HG03060 (cell line): Measurements from ENCODE around the gene CLCN6.

Experiments used
- ATAC-seq: cut with Tn5 transposase; IDR thresholded peaks from one replicate; pipeline ENCODE4 v1.9.1; 2021; ENCODE audit warnings: low read depth, moderate number of reproducible peaks; ENCODE audit not compliant: unreplicated experiment

Gene CLCN6

GRCh38 chr1:11779715-11780379 lies 26.1 kb upstream of the CLCN6 start:
- ATAC-seq: no peak

GRCh38 chr1:11780380-11781147 lies 25.4 kb upstream of the CLCN6 start:
- no peak for ATAC-seq

- ATAC-seq: no peak
These were observed 24.7 kb upstream of the CLCN6 start for GRCh38 chr1:11781297-11781696.

GRCh38 chr1:11782127-11782708 lies 23.8 kb upstream of the CLCN6 start:
- no peak for ATAC-seq

GRCh38 chr1:11783556-11783955 lies 22.4 kb upstream of the CLCN6 start:
- ATAC-seq: no peak

GRCh38 chr1:11784256-11784992 lies 21.6 kb upstream of the CLCN6 start:
- ATAC-seq: no peak

GRCh38 chr1:11784993-11785769 lies 20.8 kb upstream of the CLCN6 start:
- no peak for ATAC-seq

GRCh38 chr1:11786168-11786567 lies 19.8 kb upstream of the CLCN6 start:
- no peak for ATAC-seq

GRCh38 chr1:11787251-11787803 lies 18.7 kb upstream of the CLCN6 start:
- no peak for ATAC-seq

- ATAC-seq: no peak
These were observed 18.1 kb upstream of the CLCN6 start for GRCh38 chr1:11787804-11788436.

- ATAC-seq: no peak
These were observed 17.4 kb upstream of the CLCN6 start for GRCh38 chr1:11788549-11789053.

- no peak for ATAC-seq
These were observed 16.6 kb upstream of the CLCN6 start for GRCh38 chr1:11789126-11790067.

- no peak for ATAC-seq
These were observed 15.7 kb upstream of the CLCN6 start for GRCh38 chr1:11790101-11790879.

GRCh38 chr1:11790880-11791715 lies 14.9 kb upstream of the CLCN6 start:
- no peak for ATAC-seq

GRCh38 chr1:11792106-11792505 lies 13.9 kb upstream of the CLCN6 start:
- ATAC-seq: no peak

- ATAC-seq: no peak
These were observed 12.2 kb upstream of the CLCN6 start for GRCh38 chr1:11793819-11794218.
